Smooth muscle cell (in vitro differentiated cells): ENCODE results near the gene CLCN7. TPM values are rescaled to one million over a fixed set of nuclear protein-coding genes. Genes with fewer than 3 reads are reported as not detected.
A peak's percentile ranks its signal among the peaks of the same experiment; 100 is the strongest.
"Not testable (repeated sequence)": the region's sequence is repeated elsewhere in the genome, so short reads cannot be mapped to it uniquely, and the experiment has no call there.

Experiments used
- DNase-seq: peaks from one replicate; lab custom pipeline; 2025; ENCODE audit not compliant: unreplicated experiment; lab: John Stamatoyannopoulos, UW
- H2AFZ ChIP-seq: fragments of 200-600 bp; sonication (generic); 2 replicates; pipeline ENCODE4 v1.6.0; 2016; ENCODE audit warnings: antibody characterized with exemption, low read depth, mild to moderate bottlenecking
- H3F3A ChIP-seq: fragments of 200-600 bp; sonication (generic); 2 replicates; pipeline ENCODE4 v1.6.0; 2017; ENCODE audit warnings: antibody characterized with exemption, low read depth
- H3K27ac ChIP-seq: fragments of 200-600 bp; sonication (generic); 2 replicates; pipeline ENCODE4 v1.5.1; 2016; ENCODE audit warnings: low read depth, mild to moderate bottlenecking
- H3K27me3 ChIP-seq: fragments of 200-600 bp; sonication (generic); 2 replicates; pipeline ENCODE4 v1.6.1; 2016; ENCODE audit warnings: low read depth, mild to moderate bottlenecking
- H3K36me3 ChIP-seq: fragments of 200-600 bp; sonication (generic); 2 replicates; pipeline ENCODE4 v1.5.1; 2016; ENCODE audit warnings: low read depth
- H3K4me1 ChIP-seq: fragments of 200-600 bp; sonication (generic); 2 replicates; pipeline ENCODE4 v1.5.1; 2016; ENCODE audit warnings: low read depth
- H3K4me2 ChIP-seq: fragments of 200-600 bp; sonication (generic); 2 replicates; pipeline ENCODE4 v1.6.0; 2016; ENCODE audit warnings: mild to moderate bottlenecking
- H3K4me3 ChIP-seq: fragments of 200-600 bp; sonication (generic); 2 replicates; pipeline ENCODE4 v1.5.1; 2016; ENCODE audit warnings: mild to moderate bottlenecking
- H3K79me2 ChIP-seq: fragments of 200-600 bp; sonication (generic); 2 replicates; pipeline ENCODE4 v1.6.0; 2016; ENCODE audit warnings: low read depth, mild to moderate bottlenecking
- H3K9ac ChIP-seq: fragments of 200-600 bp; sonication (generic); 2 replicates; pipeline ENCODE4 v1.6.0; 2016; ENCODE audit warnings: low read depth
- H3K9me3 ChIP-seq: fragments of 200-600 bp; sonication (generic); replicated peaks from 2 replicates; pipeline ENCODE4 v1.5.1; 2016; ENCODE audit warnings: low read depth
- H4K20me1 ChIP-seq: fragments of 200-600 bp; sonication (generic); 2 replicates; pipeline ENCODE4 v1.6.0; 2016; ENCODE audit warnings: low read depth
- whole genome bisulfite sequencing: methylation state at CpG from one replicate; pipeline ENCODE4 v1.1.7; 2016; ENCODE audit warnings: low lambda C conversion rate; 5-methylcytosine and 5-hydroxymethylcytosine counted together
- polyA plus RNA-seq: library from polyadenylated mRNA; unstranded; fragments of >200 nt; fragmentation: Nextera tagmentation; extraction: Ambion mirVana; gene quantifications from 2 replicates; pipeline ENCODE4 v1.2.1, GENCODE V29; 2016
- total RNA-seq: library from RNA; depleted of rRNA; stranded (reverse); fragments of >200 nt; gene quantifications from 2 replicates; pipeline ENCODE4 v1.2.3, GENCODE V29; 2014
- TF ChIP-seq, protein P1 (sequence below): fragments of 200-600 bp; sonication (generic); IDR thresholded peaks from 2 replicates; pipeline ENCODE4 v1.5.1; 2017; ENCODE audit warnings: borderline replicate concordance, mild to moderate bottlenecking, antibody characterized with exemption; ENCODE audit not compliant: insufficient read depth, poor library complexity, severe bottlenecking

Gene CLCN7
- total and polyA plus RNA-seq, 2 experiments from 2014 or later, result 15.6 to 45.2 TPM

DNA sequence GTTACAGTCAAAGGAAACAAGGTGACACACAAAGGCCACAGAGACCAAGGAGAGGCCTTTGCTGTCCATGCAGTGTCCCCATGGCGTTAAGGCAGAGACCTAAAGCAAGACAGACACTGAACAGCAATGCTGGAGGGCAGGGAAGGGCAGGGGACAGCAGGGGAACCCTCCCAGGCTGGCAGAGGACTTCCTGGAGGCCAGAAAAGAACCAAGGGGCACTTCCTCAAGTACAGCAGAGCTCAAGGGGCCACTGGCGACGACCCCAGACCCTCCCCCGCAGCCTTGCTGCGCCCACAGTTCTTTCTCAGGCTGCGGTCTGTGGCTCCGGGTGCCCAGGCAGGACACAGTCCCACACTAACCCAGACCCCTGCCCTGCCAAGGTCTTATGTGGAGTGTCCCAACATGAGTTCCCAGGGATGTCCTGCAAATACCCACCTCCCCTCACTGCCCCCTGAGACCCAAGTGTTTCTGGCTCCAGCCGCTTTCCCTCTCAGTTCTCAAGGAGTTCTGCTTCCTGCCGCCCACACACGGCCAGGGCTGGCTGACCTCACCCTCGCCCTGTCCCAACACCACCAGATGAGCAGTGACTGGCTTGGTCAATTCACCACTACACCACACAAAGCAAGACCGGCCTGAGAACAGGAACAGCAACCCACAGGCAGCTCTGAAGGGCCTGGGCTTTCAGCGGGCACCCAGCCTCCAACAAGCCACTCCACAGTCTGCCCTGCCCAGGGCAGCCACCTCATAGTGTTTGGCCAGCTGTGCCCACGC lies 4.2 kb downstream of the CLCN7 start:
- 71% methylated on average over 14 of the region's 14 CpGs for WGBS
- peak overlapping the region; percentile 31 for H3K4me2 ChIP-seq
- no peak overlapping the region for H3K4me3 ChIP-seq
- H3K79me2 ChIP-seq, result peaks cover 71% of the 10 kb centered on the region
- DNase-seq, result no peak
- H4K20me1 ChIP-seq, result peaks cover 28% of the 10 kb centered on the region
- H3K27me3 ChIP-seq, result no peaks in the 10 kb centered on the region
- H3K4me1 ChIP-seq, result peaks cover 7% of the 10 kb centered on the region
- no peak overlapping the region for H2AFZ ChIP-seq
- peak overlapping the region; percentile 6 for H3K27ac ChIP-seq
- no peak overlapping the region for H3K9ac ChIP-seq
- no peaks in the 10 kb centered on the region for H3K9me3 ChIP-seq
- no peaks in the 10 kb centered on the region for H3K36me3 ChIP-seq
- no peaks in the 10 kb centered on the region for H3F3A ChIP-seq
- TF ChIP-seq, protein P1, sequence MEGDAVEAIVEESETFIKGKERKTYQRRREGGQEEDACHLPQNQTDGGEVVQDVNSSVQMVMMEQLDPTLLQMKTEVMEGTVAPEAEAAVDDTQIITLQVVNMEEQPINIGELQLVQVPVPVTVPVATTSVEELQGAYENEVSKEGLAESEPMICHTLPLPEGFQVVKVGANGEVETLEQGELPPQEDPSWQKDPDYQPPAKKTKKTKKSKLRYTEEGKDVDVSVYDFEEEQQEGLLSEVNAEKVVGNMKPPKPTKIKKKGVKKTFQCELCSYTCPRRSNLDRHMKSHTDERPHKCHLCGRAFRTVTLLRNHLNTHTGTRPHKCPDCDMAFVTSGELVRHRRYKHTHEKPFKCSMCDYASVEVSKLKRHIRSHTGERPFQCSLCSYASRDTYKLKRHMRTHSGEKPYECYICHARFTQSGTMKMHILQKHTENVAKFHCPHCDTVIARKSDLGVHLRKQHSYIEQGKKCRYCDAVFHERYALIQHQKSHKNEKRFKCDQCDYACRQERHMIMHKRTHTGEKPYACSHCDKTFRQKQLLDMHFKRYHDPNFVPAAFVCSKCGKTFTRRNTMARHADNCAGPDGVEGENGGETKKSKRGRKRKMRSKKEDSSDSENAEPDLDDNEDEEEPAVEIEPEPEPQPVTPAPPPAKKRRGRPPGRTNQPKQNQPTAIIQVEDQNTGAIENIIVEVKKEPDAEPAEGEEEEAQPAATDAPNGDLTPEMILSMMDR, result no peak

DNA sequence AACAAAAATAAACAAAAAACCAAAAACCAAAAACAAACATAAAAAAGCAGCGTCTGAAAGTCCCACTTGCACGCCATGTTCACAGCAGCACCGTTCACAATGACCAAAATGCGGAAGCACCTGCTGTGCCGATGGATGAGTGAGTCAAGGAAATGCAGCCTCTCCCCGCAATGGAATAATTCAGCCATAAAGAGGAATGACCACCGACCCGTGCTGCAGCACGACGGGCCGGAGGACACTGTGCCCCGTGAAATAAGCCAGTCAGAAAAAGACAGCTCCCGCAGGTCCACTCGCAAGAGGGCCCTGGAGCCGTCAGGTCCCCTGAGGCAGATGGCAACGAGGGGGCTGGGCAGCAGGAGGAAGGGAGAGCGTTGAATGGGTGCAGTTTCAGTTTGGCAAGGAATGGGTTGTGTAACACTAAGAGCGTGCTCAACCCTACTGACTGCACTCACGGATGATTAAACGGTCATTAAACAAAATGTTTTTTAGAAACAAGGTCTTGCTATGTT lies 5.1 kb downstream of the CLCN7 start:
- H3K4me1 ChIP-seq, result peaks cover 7% of the 10 kb centered on the region
- DNase-seq, result no peak
- no peak overlapping the region for H3K4me3 ChIP-seq
- no peak overlapping the region for H3K9ac ChIP-seq
- H2AFZ ChIP-seq, result no peak overlapping the region
- H3K4me2 ChIP-seq, result no peak overlapping the region
- H3K27ac ChIP-seq, result no peak overlapping the region
- no peaks in the 10 kb centered on the region for H3K9me3 ChIP-seq
- no peaks in the 10 kb centered on the region for H3F3A ChIP-seq
- WGBS, result 86% methylated on average over 20 of the region's 20 CpGs
- TF ChIP-seq, protein P1, result no peak
- peaks cover 30% of the 10 kb centered on the region for H4K20me1 ChIP-seq
- no peaks in the 10 kb centered on the region for H3K36me3 ChIP-seq
- H3K79me2 ChIP-seq, result peaks cover 70% of the 10 kb centered on the region
- H3K27me3 ChIP-seq, result no peaks in the 10 kb centered on the region

DNA sequence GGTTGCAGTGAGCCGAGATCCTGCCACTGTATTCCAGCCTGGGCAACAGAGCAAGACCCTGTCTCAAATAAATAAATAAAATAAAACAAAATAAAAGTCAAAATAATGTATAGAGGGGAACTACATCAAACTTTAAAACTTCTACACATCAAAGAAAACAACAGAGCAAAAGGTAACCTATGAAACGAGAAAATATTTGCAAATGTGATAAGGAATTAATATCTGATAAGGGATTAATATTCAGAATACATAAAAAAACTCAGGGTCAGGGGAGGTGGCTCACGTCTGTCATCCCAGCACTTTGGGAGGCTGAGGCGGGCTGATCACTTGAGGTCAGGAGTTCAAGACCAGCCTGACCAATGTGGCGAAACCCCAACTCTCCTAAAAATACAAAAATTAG lies 5.7 kb downstream of the CLCN7 start:
- H3K4me2 ChIP-seq, H3K27ac ChIP-seq, H3K9ac ChIP-seq, H3K4me3 ChIP-seq, H3K27me3 ChIP-seq, H3F3A ChIP-seq, H2AFZ ChIP-seq, H3K4me1 ChIP-seq, DNase-seq, H3K36me3 ChIP-seq, H3K9me3 ChIP-seq: not testable (repeated sequence)
- WGBS, result 83% methylated on average over 5 of the region's 5 CpGs
- peaks cover 64% of the 10 kb centered on the region for H3K79me2 ChIP-seq
- H4K20me1 ChIP-seq, result peaks cover 30% of the 10 kb centered on the region

DNA sequence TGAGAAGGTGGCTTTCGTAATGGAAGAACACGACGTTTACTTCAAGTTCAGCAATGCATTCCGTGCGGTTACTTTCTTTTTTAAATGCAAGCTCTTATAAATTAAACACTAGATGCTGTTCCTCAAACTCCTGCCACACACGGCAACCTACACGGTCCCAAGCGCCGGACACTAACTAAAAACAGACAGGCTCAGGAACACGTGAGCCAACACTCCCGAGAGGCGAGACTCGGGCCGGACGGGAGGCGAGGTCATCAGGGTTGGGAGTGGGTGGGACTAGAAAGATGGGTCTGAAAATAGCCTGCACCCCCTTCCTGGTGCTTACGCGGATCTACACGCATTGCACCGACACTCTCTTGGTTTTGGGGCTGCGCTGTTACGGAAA lies 6.4 kb downstream of the CLCN7 start:
- no peaks in the 10 kb centered on the region for H3K9me3 ChIP-seq
- no peaks in the 10 kb centered on the region for H3K36me3 ChIP-seq
- peaks cover 57% of the 10 kb centered on the region for H3K79me2 ChIP-seq
- no peak overlapping the region for H3K9ac ChIP-seq
- no peak overlapping the region for H3K27ac ChIP-seq
- H3K4me1 ChIP-seq, result no peaks in the 10 kb centered on the region
- 95% methylated on average over 22 of the region's 22 CpGs for WGBS
- H3K27me3 ChIP-seq, result no peaks in the 10 kb centered on the region
- TF ChIP-seq, protein P1, result no peak
- H4K20me1 ChIP-seq, result peaks cover 30% of the 10 kb centered on the region
- H3F3A ChIP-seq, result no peaks in the 10 kb centered on the region
- H3K4me2 ChIP-seq, result no peak overlapping the region
- H2AFZ ChIP-seq, result no peak overlapping the region
- no peak overlapping the region for H3K4me3 ChIP-seq
- DNase-seq, result no peak
